GM12878 (cell line): Measurements from ENCODE around the gene CYS1. TPM values are rescaled to one million over a fixed set of nuclear protein-coding genes. Genes with fewer than 3 reads are reported as not detected.

Source experiments
- ATAC-seq: fragments of 200-7000 bp; cut with Tn5 transposase; 3 replicates; pipeline ENCODE4 v1.9.1; 2020; ENCODE audit warnings: mild to moderate bottlenecking, moderate library complexity
- BruUV-seq: library from RNA; stranded (reverse); fragments of 400-500 nt; replicated peaks from 2 replicates; lab custom pipeline; 2021; lab: Mats Ljungman, UMichigan
- CTCF ChIA-PET: fragments of 300-600 bp; sonication (Branson Sonifier 250); formaldehyde crosslinking; extraction: SDS; loops from one replicate; lab custom pipeline; 2021; ENCODE audit warnings: inconsistent platforms; lab: Yijun Ruan, JAX
- POLR2A ChIA-PET: fragments of 350-600 bp; formaldehyde crosslinking; extraction: SDS; loops from one replicate; lab custom pipeline; 2021; ENCODE audit warnings: inconsistent platforms; lab: Charles Lee
- RAD21 ChIA-PET: fragments of 300-600 bp; sonication (Branson Sonifier 250); formaldehyde crosslinking; loops from one replicate; lab custom pipeline; 2023; ENCODE audit warnings: antibody characterized with exemption; ENCODE audit not compliant: unreplicated experiment; lab: Charles Lee
- SMC1A ChIA-PET: fragments of 300-600 bp; sonication (Branson Sonifier 250); formaldehyde crosslinking; loops from one replicate; lab custom pipeline; 2023; ENCODE audit not compliant: unreplicated experiment, uncharacterized antibody; lab: Charles Lee
- DNase-seq: peaks from one replicate; pipeline ENCODE4 v3.0.0-alpha.2; 2011; ENCODE audit warnings: low read depth, low spot score
- FAIRE-seq: peaks from 3 replicates; lab custom pipeline; 2011; peaks lifted over from hg19 to GRCh38; lab: Jason Lieb, UNC
- H2AFZ ChIP-seq: 2 replicates; pipeline ENCODE4 v1.6.0; 2011; ENCODE audit warnings: low read depth, low read length, control low read depth; ENCODE audit not compliant: control insufficient read depth
- H3K27ac ChIP-seq: 2 replicates; pipeline ENCODE4 v1.5.1; 2011; ENCODE audit warnings: control low read depth; ENCODE audit not compliant: control insufficient read depth, insufficient read depth
- H3K27me3 ChIP-seq, 2 experiments: replicated peaks in 1 of 2; 2 replicates each; pipeline versions ENCODE4 v1.6.0 to v1.6.1; 2011; ENCODE audit warnings: low read length in 1 of 2; ENCODE audit not compliant: control insufficient read depth in 2 of 2, insufficient read depth in 2 of 2
- H3K36me3 ChIP-seq, 2 experiments: 2 replicates each; pipeline ENCODE4 v1.5.1; 2011; ENCODE audit warnings: low read length in 1 of 2; ENCODE audit not compliant: control insufficient read depth in 2 of 2, insufficient read depth in 2 of 2
- H3K4me1 ChIP-seq: 2 replicates; pipeline ENCODE4 v1.6.1; 2011; ENCODE audit warnings: mild to moderate bottlenecking, low read length, moderate library complexity, mixed read lengths; ENCODE audit not compliant: control insufficient read depth, insufficient read depth
- H3K4me2 ChIP-seq: 2 replicates; pipeline ENCODE4 v1.6.0; 2011; ENCODE audit warnings: control low read depth; ENCODE audit not compliant: control insufficient read depth, insufficient read depth
- H3K4me3 ChIP-seq: fragments of 200-600 bp; sonication (generic); 2 replicates; pipeline ENCODE4 v1.5.1; 2016
- H3K79me2 ChIP-seq: 2 replicates; pipeline ENCODE4 v1.6.0; 2011; ENCODE audit warnings: low read length; ENCODE audit not compliant: control insufficient read depth, insufficient read depth
- H3K9ac ChIP-seq: 2 replicates; pipeline ENCODE4 v1.8.0; 2011; ENCODE audit warnings: low read length, control low read depth, mixed read lengths; ENCODE audit not compliant: control insufficient read depth, insufficient read depth
- H3K9me3 ChIP-seq: replicated peaks from 3 replicates; pipeline ENCODE4 v1.5.1; 2011; ENCODE audit warnings: mild to moderate bottlenecking, low read length; ENCODE audit not compliant: control insufficient read depth, insufficient read depth
- H4K20me1 ChIP-seq: 2 replicates; pipeline ENCODE4 v1.6.0; 2011; ENCODE audit not compliant: control insufficient read depth, insufficient read depth
- BACH1 ChIP-seq: fragments of 450-650 bp; IDR thresholded peaks from 2 replicates; pipeline ENCODE4 v1.6.1; 2017; ENCODE audit warnings: mild to moderate bottlenecking, borderline replicate concordance
- CREB1 ChIP-seq: IDR thresholded peaks from 2 replicates; pipeline ENCODE4 v1.6.1; 2012; ENCODE audit warnings: low read depth, mild to moderate bottlenecking, inconsistent platforms
- NFYA ChIP-seq: IDR thresholded peaks from 2 replicates; pipeline ENCODE4 v1.6.1; 2011; ENCODE audit warnings: low read depth, mild to moderate bottlenecking, low read length, improper control_type of control experiment, borderline replicate concordance
- POLR2AphosphoS5 ChIP-seq: IDR thresholded peaks from 2 replicates; pipeline ENCODE4 v1.6.1; 2011; ENCODE audit warnings: mild to moderate bottlenecking, low read length, inconsistent platforms
- POU2F2 ChIP-seq: IDR thresholded peaks from 3 replicates; pipeline ENCODE4 v1.6.1; 2011; ENCODE audit warnings: low read depth, mild to moderate bottlenecking, low read length, borderline replicate concordance
- RCOR1 ChIP-seq: conservative IDR thresholded peaks from 2 replicates; pipeline ENCODE4 v1.6.1; 2012; ENCODE audit warnings: low read depth, low read length, improper control_type of control experiment
- RUNX3 ChIP-seq: IDR thresholded peaks from 2 replicates; pipeline ENCODE4 v1.6.1; 2012; ENCODE audit warnings: low read length, inconsistent platforms
- YBX1 ChIP-seq: fragments of 450-650 bp; IDR thresholded peaks from 2 replicates; pipeline ENCODE4 v1.6.1; 2016; ENCODE audit warnings: antibody characterized with exemption
- in situ Hi-C: fragments of 300-500 bp; cut with MboI; formaldehyde crosslinking; loops from 9 replicates; pipeline ENCODE4 v1.14.3; 2018; ENCODE audit warnings: mixed read lengths
- intact Hi-C: fragments of 100-400 bp; cut with micrococcal nuclease; formaldehyde crosslinking; loops from one replicate; pipeline ENCODE4 v1.14.2; 2022; ENCODE audit not compliant: unreplicated experiment
- polyA plus RNA-seq, 11 experiments: library from polyadenylated mRNA; depleted of rRNA in 4 of 11; unstranded in 6 of 11; stranded (reverse) in 5 of 11; fragments of >200 nt; fragmentation: Nextera tagmentation in 4 of 11; fragmentation: Illumina TruSeq in 1 of 11; extraction: Ambion mirVana in 4 of 11; extraction: Trizol in 1 of 11; gene quantifications; 1 replicate in 1 of 11; 2 replicates in 10 of 11; pipeline versions ENCODE4 v1.2.1 to v1.2.3, GENCODE V29; 2011 to 2016; ENCODE audit warnings: inconsistent platforms in 2 of 11, missing spikeins in 2 of 11, low read depth in 1 of 11
- total RNA-seq, 4 experiments: library from RNA; depleted of rRNA in 3 of 4; stranded (reverse); fragments of >200 nt in 3 of 4; fragmentation: Illumina TruSeq in 1 of 4; extraction: Trizol in 1 of 4; gene quantifications; 2 replicates each; pipeline versions ENCODE4 v1.2.1 to v1.2.3, GENCODE V29; 2013 to 2021
- TF ChIP-seq, protein P1 (sequence below): IDR thresholded peaks from 2 replicates; pipeline ENCODE4 v1.6.1; 2012; ENCODE audit warnings: mild to moderate bottlenecking, low read depth, low read length
- TF ChIP-seq, protein P2 (sequence below): IDR thresholded peaks from 2 replicates; pipeline ENCODE4 v1.6.1; 2012; ENCODE audit warnings: improper control_type of control experiment, low read depth, low read length; ENCODE audit not compliant: insufficient replicate concordance

Gene CYS1
- total and polyA plus RNA-seq, 10 of the 15 experiments (the other 5 are each of a cell fraction or from before 2014, with no cell fraction given), result 0.35 to 6.4 (median 2.5) TPM

DNA sequence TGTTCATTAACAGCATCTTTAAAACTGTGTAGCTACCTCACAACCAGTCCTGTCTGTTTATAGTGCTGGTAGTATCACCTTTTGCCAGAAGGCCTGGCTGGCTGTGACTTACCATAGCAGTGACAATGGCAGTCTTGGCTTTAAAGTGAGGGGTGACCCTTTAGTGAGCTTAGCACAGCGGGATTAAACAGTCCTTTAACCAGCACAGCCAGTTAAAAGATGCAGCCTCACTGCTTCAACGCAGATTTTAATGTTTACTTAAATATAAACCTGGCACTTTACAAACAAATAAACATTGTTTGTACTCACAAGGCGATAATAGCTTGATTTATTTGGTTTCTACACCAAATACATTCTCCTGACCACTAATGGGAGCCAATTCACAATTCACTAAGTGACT lies 49.3 kb upstream of the CYS1 start (continued):
- TF ChIP-seq, protein P1, sequence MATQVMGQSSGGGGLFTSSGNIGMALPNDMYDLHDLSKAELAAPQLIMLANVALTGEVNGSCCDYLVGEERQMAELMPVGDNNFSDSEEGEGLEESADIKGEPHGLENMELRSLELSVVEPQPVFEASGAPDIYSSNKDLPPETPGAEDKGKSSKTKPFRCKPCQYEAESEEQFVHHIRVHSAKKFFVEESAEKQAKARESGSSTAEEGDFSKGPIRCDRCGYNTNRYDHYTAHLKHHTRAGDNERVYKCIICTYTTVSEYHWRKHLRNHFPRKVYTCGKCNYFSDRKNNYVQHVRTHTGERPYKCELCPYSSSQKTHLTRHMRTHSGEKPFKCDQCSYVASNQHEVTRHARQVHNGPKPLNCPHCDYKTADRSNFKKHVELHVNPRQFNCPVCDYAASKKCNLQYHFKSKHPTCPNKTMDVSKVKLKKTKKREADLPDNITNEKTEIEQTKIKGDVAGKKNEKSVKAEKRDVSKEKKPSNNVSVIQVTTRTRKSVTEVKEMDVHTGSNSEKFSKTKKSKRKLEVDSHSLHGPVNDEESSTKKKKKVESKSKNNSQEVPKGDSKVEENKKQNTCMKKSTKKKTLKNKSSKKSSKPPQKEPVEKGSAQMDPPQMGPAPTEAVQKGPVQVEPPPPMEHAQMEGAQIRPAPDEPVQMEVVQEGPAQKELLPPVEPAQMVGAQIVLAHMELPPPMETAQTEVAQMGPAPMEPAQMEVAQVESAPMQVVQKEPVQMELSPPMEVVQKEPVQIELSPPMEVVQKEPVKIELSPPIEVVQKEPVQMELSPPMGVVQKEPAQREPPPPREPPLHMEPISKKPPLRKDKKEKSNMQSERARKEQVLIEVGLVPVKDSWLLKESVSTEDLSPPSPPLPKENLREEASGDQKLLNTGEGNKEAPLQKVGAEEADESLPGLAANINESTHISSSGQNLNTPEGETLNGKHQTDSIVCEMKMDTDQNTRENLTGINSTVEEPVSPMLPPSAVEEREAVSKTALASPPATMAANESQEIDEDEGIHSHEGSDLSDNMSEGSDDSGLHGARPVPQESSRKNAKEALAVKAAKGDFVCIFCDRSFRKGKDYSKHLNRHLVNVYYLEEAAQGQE, result no peak

DNA sequence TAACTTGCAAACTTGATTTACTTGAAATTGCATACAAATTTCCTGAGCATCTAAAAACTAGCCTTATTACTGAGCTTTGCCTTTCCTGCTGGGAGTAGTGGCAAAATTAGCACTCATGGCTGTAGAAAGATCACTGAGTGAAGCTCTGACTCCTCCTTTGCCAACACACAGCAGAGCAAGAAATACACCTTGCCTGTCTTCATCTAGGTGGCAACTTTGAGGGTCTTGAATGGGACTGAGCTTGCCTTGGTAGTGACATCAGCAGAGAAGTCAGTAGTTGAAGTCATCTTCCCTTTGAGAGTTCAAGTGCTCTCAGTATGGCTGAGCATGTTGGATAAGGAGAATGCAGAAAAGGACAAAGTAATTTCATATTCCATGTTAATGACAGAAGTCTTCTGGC lies 48.2 kb upstream of the CYS1 start:
- ChIA-PET RAD21 (interaction anchor here (0.8 to 13.8 kb wide), 8 partner anchors 43 to 535 kb away, joined by 3 to 181 read pairs (median 5); no protein-coding TSS in a partner anchor), CTCF (interaction anchor here (0.9 to 4.4 kb wide), 8 partner anchors 13 to 317 kb away, joined by 3 to 53 read pairs (median 12); no protein-coding TSS in a partner anchor), SMC1A (interaction anchor here (0.9 to 4.8 kb wide), 11 partner anchors 12 to 318 kb away, joined by 3 to 45 read pairs (median 3); no protein-coding TSS in a partner anchor), POLR2A (interaction anchor here (0.5 to 3.2 kb wide), 9 partner anchors 12 to 317 kb away, joined by 3 to 15 read pairs (median 4); no protein-coding TSS in a partner anchor)
- Histone ChIP-seq H3K9ac (no peak overlapping the region), H3K9me3 (no peaks in the 10 kb centered on the region), H4K20me1 (peaks cover 3% of the 10 kb centered on the region), H3K27ac (no peak overlapping the region), H3K27me3 (no peaks in the 10 kb centered on the region), H3K4me3 (0 out of 2 replicates have a peak overlapping the region, but pooled peaks have one; percentile 8), H2AFZ (no peak overlapping the region), H3K4me1 (peaks cover 5% of the 10 kb centered on the region; the same call in 1 of the 2 replicates), H3K4me2 (peak overlapping the region; percentile 1), H3K36me3 (peaks cover 17 to 18% of the 10 kb centered on the region in 2 experiments), H3K79me2 (peaks cover 42% of the 10 kb centered on the region)
- peak; percentile 3; the same call in 1 of the 3 replicates for TF ChIP-seq POU2F2
- TF ChIP-seq POLR2AphosphoS5, result peak; percentile 60; the same call in 1 of the 2 replicates
- 0 out of 2 replicates have a peak, but pooled peaks have one; percentile 9 for TF ChIP-seq BACH1
- TF ChIP-seq YBX1, result no peak
- no peak for TF ChIP-seq RCOR1
- no peak for TF ChIP-seq CREB1
- no peak for TF ChIP-seq RUNX3
- TF ChIP-seq, protein P2, sequence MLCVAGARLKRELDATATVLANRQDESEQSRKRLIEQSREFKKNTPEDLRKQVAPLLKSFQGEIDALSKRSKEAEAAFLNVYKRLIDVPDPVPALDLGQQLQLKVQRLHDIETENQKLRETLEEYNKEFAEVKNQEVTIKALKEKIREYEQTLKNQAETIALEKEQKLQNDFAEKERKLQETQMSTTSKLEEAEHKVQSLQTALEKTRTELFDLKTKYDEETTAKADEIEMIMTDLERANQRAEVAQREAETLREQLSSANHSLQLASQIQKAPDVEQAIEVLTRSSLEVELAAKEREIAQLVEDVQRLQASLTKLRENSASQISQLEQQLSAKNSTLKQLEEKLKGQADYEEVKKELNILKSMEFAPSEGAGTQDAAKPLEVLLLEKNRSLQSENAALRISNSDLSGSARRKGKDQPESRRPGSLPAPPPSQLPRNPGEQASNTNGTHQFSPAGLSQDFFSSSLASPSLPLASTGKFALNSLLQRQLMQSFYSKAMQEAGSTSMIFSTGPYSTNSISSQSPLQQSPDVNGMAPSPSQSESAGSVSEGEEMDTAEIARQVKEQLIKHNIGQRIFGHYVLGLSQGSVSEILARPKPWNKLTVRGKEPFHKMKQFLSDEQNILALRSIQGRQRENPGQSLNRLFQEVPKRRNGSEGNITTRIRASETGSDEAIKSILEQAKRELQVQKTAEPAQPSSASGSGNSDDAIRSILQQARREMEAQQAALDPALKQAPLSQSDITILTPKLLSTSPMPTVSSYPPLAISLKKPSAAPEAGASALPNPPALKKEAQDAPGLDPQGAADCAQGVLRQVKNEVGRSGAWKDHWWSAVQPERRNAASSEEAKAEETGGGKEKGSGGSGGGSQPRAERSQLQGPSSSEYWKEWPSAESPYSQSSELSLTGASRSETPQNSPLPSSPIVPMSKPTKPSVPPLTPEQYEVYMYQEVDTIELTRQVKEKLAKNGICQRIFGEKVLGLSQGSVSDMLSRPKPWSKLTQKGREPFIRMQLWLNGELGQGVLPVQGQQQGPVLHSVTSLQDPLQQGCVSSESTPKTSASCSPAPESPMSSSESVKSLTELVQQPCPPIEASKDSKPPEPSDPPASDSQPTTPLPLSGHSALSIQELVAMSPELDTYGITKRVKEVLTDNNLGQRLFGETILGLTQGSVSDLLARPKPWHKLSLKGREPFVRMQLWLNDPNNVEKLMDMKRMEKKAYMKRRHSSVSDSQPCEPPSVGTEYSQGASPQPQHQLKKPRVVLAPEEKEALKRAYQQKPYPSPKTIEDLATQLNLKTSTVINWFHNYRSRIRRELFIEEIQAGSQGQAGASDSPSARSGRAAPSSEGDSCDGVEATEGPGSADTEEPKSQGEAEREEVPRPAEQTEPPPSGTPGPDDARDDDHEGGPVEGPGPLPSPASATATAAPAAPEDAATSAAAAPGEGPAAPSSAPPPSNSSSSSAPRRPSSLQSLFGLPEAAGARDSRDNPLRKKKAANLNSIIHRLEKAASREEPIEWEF, result no peak
- no peak for TF ChIP-seq NFYA
- in situ Hi-C loops (no loop called here), intact Hi-C loops (loop anchor here (5.0 kb wide), 1 partner anchor 539 kb away; no protein-coding TSS in a partner anchor)
- DNase-seq, result no peak
- no peak for FAIRE-seq
- BruUV-seq, result no TSS peak
- ATAC-seq, result no peak
